ENCODE measurements around the gene GPANK1. TPM values are rescaled to one million over a fixed set of nuclear protein-coding genes. Genes with fewer than 3 reads are reported as not detected.

GPANK1 gene
- total and polyA plus RNA-seq, 2 of the 13 experiments (the other 11 are each of a cell fraction or from before 2014, with no cell fraction given), result 15.4 to 22.8 TPM

DNA sequence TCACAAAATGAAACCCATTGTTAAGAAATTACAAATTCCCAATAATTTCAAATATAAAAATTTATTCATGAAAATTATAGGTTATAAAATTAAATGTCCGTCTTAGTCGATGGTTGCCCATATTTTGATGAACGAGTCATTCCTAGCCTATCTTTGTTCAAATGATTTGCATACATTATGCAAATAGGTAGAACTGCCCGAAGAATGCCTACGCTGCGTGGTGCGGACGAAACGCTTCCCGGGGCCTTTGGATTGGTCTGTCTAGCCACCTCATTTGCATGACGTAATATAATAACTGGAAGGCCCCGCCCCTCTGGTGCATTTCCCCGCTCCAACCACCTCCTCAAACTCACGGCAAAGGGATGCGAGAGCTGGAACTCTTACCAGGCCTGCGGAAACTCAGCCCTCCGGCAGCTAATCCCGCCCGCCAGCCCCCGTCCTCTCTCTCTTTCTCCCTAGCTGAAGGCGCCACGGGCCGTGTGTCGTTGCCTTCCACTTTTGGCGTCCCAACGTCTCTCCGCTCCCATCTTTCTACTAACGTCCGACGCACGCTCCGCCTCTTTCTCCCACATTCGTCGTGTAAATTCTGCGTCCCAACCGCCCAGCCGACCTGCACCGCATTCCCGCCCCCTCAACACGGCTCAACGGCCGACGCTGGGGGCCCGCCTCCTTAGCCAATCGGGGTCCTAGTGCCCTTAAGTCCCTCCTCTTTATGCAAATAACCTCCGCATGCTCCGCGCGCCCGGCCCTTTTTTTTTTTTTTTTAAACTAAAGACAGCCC is 44.8 kb downstream of the GPANK1 start (continued):
- TF ChIP-seq ZNF557 (CRISPR knock-in tag; IDR thresholded peaks at IDR 0.05), result peak; percentile 92; the same call in 1 of the 2 replicates
- no peak for TF ChIP-seq JDP2 (CRISPR knock-in tag; IDR thresholded peaks at IDR 0.05; ENCODE audit: borderline replicate concordance)
- no peak for TF ChIP-seq CREBL2 (CRISPR knock-in tag; IDR thresholded peaks at IDR 0.05; ENCODE audit: borderline replicate concordance)
- TF ChIP-seq, protein P1, sequence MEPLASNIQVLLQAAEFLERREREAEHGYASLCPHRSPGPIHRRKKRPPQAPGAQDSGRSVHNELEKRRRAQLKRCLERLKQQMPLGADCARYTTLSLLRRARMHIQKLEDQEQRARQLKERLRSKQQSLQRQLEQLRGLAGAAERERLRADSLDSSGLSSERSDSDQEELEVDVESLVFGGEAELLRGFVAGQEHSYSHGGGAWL (CRISPR knock-in tag; IDR thresholded peaks at IDR 0.05), result peak; percentile 50; the same call in 1 of the 2 replicates
- TF ChIP-seq, protein P2, sequence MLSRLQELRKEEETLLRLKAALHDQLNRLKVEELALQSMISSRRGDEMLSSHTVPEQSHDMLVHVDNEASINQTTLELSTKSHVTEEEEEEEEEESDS (CRISPR knock-in tag; IDR thresholded peaks at IDR 0.05; ENCODE audit: borderline replicate concordance), result peak; percentile 97
- no peak for TF ChIP-seq ZSCAN12 (CRISPR knock-in tag; IDR thresholded peaks at IDR 0.05)
- no peak for TF ChIP-seq ZNF703 (CRISPR knock-in tag; IDR thresholded peaks at IDR 0.05; ENCODE audit: borderline replicate concordance)
- TF ChIP-seq ZNF652 (CRISPR knock-in tag; IDR thresholded peaks at IDR 0.05; ENCODE audit: borderline replicate concordance, low read depth), result no peak
- no peak for TF ChIP-seq ZNF724P (CRISPR knock-in tag; IDR thresholded peaks at IDR 0.05; ENCODE audit: borderline replicate concordance)
- no peak for TF ChIP-seq MAFG (CRISPR knock-in tag; IDR thresholded peaks at IDR 0.05)
- no peak for TF ChIP-seq NPAS2 (CRISPR knock-in tag; IDR thresholded peaks at IDR 0.05; ENCODE audit: borderline replicate concordance)
- no peak for TF ChIP-seq ZNF136 (CRISPR knock-in tag; IDR thresholded peaks at IDR 0.05; ENCODE audit: low read depth)
- TF ChIP-seq, protein P3, sequence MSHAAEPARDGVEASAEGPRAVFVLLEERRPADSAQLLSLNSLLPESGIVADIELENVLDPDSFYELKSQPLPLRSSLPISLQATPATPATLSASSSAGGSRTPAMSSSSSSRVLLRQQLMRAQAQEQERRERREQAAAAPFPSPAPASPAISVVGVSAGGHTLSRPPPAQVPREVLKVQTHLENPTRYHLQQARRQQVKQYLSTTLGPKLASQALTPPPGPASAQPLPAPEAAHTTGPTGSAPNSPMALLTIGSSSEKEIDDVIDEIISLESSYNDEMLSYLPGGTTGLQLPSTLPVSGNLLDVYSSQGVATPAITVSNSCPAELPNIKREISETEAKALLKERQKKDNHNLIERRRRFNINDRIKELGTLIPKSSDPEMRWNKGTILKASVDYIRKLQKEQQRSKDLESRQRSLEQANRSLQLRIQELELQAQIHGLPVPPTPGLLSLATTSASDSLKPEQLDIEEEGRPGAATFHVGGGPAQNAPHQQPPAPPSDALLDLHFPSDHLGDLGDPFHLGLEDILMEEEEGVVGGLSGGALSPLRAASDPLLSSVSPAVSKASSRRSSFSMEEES (CRISPR knock-in tag; IDR thresholded peaks at IDR 0.05), result peak; percentile 30
- no peak for TF ChIP-seq NFE2L2 (IDR thresholded peaks at IDR 0.05; ENCODE audit: low read length)
- TF ChIP-seq PAWR (CRISPR knock-in tag; IDR thresholded peaks at IDR 0.05; ENCODE audit: borderline replicate concordance), result 0 out of 2 replicates have a peak, but pooled peaks have one; percentile 34
- peak; percentile 45; the same call in 1 of the 2 replicates for TF ChIP-seq ZKSCAN8 (CRISPR knock-in tag; IDR thresholded peaks at IDR 0.05; ENCODE audit: borderline replicate concordance)
- TF ChIP-seq, protein P4, sequence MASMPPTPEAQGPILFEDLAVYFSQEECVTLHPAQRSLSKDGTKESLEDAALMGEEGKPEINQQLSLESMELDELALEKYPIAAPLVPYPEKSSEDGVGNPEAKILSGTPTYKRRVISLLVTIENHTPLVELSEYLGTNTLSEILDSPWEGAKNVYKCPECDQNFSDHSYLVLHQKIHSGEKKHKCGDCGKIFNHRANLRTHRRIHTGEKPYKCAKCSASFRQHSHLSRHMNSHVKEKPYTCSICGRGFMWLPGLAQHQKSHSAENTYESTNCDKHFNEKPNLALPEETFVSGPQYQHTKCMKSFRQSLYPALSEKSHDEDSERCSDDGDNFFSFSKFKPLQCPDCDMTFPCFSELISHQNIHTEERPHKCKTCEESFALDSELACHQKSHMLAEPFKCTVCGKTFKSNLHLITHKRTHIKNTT (CRISPR knock-in tag; IDR thresholded peaks at IDR 0.05), result no peak
- TF ChIP-seq ZNF124 (CRISPR knock-in tag; IDR thresholded peaks at IDR 0.05), result 0 out of 2 replicates have a peak, but pooled peaks have one; percentile 23
- no peak for TF ChIP-seq ZNF644 (CRISPR knock-in tag; IDR thresholded peaks at IDR 0.05; ENCODE audit: low read depth)
- no peak for TF ChIP-seq EED (CRISPR knock-in tag; IDR thresholded peaks at IDR 0.05)
- TF ChIP-seq MIER3 (CRISPR knock-in tag; IDR thresholded peaks at IDR 0.05; ENCODE audit: borderline replicate concordance), result no peak
- no peak; the same call in 1 of the 2 replicates for TF ChIP-seq POGZ (CRISPR knock-in tag; IDR thresholded peaks at IDR 0.05)
- TF ChIP-seq RXRB (CRISPR knock-in tag; IDR thresholded peaks at IDR 0.05; ENCODE audit: borderline replicate concordance), result peak; percentile 23; the same call in 1 of the 2 replicates
- TF ChIP-seq AGO1 (IDR thresholded peaks at IDR 0.05; ENCODE audit: low read depth, low read length, poor library complexity, severe bottlenecking), result peak; percentile 66
- peak; percentile 86 for TF ChIP-seq ZBTB38 (CRISPR knock-in tag; IDR thresholded peaks at IDR 0.05)

Measured in HepG2 (cell line).